GM20000 (cell line): ENCODE measurements around the gene PNMA8B.

Experiments
- DNase-seq: peaks from one replicate; pipeline ENCODE4 v3.0.0; 2012; ENCODE audit warnings: low spot score
- CTCF ChIP-seq: IDR thresholded peaks from 2 replicates; pipeline ENCODE4 v1.5.1; 2012; ENCODE audit warnings: mild to moderate bottlenecking, control low read depth; ENCODE audit errors: extremely low read depth, missing control alignments

PNMA8B gene

GRCh38 chr19:46481223-46481848 is 14.3 kb downstream of the PNMA8B start:
- DNase-seq, result no peak

GRCh38 chr19:46480415-46480814 is 15.3 kb downstream of the PNMA8B start:
- TF ChIP-seq CTCF, result no peak
- DNase-seq, result no peak

More at GRCh38 chr19:46481223-46481848, 14.3 kb downstream of the PNMA8B start:
- no peak for TF ChIP-seq CTCF

- no peak for TF ChIP-seq CTCF
- DNase-seq, result no peak
These were observed 17.2 kb downstream of the PNMA8B start for GRCh38 chr19:46478356-46478986.

GRCh38 chr19:46475986-46476385 is 19.7 kb downstream of the PNMA8B start:
- no peak for DNase-seq
- no peak for TF ChIP-seq CTCF

- DNase-seq, result no peak
These were observed 21.5 kb downstream of the PNMA8B start for GRCh38 chr19:46474211-46474610.

GRCh38 chr19:46472592-46472991 is 23.1 kb downstream of the PNMA8B start:
- no peak for DNase-seq
- TF ChIP-seq CTCF, result no peak

More at GRCh38 chr19:46474211-46474610, 21.5 kb downstream of the PNMA8B start:
- no peak for TF ChIP-seq CTCF

GRCh38 chr19:46471811-46472543 is 23.7 kb downstream of the PNMA8B start:
- no peak for DNase-seq
- TF ChIP-seq CTCF, result no peak
